ENCODE data around the gene ZNF611. TPM values are rescaled to one million over a fixed set of nuclear protein-coding genes. Genes with fewer than 3 reads are reported as not detected.
"Not testable (repeated sequence)": the region's sequence is repeated elsewhere in the genome, so short reads cannot be mapped to it uniquely, and the experiment has no call there.

ZNF611 gene
- total RNA-seq, 1 experiment from 2014 or later, result 16.6 TPM

GRCh38 chr19:52735734-52736133 is 890 bp upstream of the ZNF611 start:
- BruUV-seq (replicated peaks), result no TSS peak
- H3K4me3 ChIP-seq (ENCODE audit: low read depth in 2 of 2, low read length in 2 of 2), result no peak overlapping the region
- ATAC-seq (peak; percentile 62), DNase-seq (ENCODE audit: low read depth, low spot score) (no peak)
- intact Hi-C loops (cut with micrococcal nuclease; ENCODE audit: unreplicated experiment) (no loop called here), in situ Hi-C loops (cut with HindIII; ENCODE audit: low pct_unique_long_range_greater_than_20kb, low sequenced_read_pairs) (no loop called here)
- TF ChIP-seq POLR2AphosphoS5 (IDR thresholded peaks at IDR 0.05; ENCODE audit: low read depth, low read length) (no peak), SIN3A (IDR thresholded peaks at IDR 0.05; ENCODE audit: borderline replicate concordance, insufficient read depth, low read depth, low read length) (no peak), CTCF (IDR thresholded peaks at IDR 0.05) (no peak), REST (IDR thresholded peaks at IDR 0.05; ENCODE audit: insufficient read depth in 1 of 2, low read depth in 2 of 2, low read length in 1 of 2) (no peak), TCF7L2 (IDR thresholded peaks at IDR 0.05; ENCODE audit: low read depth, low read length) (no peak)
- POLR2A ChIA-PET, result no interaction called here
- H3K36me3 ChIP-seq (ENCODE audit: control insufficient read depth, insufficient read depth, low read length), result no peaks in the 10 kb centered on the region
- peak overlapping the region; percentile 63 for H3K27ac ChIP-seq (ENCODE audit: low read length)
- H3K9me3 ChIP-seq (ENCODE audit: control insufficient read depth, insufficient read depth, low read depth, low read length), result no peaks in the 10 kb centered on the region
- CTCF ChIA-PET, result no interaction called here
- no peaks in the 10 kb centered on the region; the same call in none of the 2 replicates for H3K4me1 ChIP-seq (ENCODE audit: control insufficient read depth, insufficient read depth, low read length)
- H3K27me3 ChIP-seq (ENCODE audit: control insufficient read depth, insufficient read depth, low read length), result no peaks in the 10 kb centered on the region

GRCh38 chr19:52734331-52734892 is 432 bp downstream of the ZNF611 start:
- intact Hi-C loops (cut with micrococcal nuclease; ENCODE audit: unreplicated experiment), result no loop called here
- H3K27ac ChIP-seq (ENCODE audit: low read length), result peak overlapping the region; percentile 85
- H3K4me3 ChIP-seq (ENCODE audit: low read depth in 2 of 2, low read length in 2 of 2), result peak overlapping the region; percentile 87 to 93
- in situ Hi-C loops (cut with HindIII; ENCODE audit: low pct_unique_long_range_greater_than_20kb, low sequenced_read_pairs), result no loop called here
- DNase-seq (ENCODE audit: low read depth, low spot score) (no peak), ATAC-seq (peak; percentile 54)
- ChIA-PET CTCF (interaction anchor here (0.6 kb wide), 1 partner anchor 1077 kb away, joined by 3 read pairs; no protein-coding TSS in a partner anchor), POLR2A (no interaction called here)
- BruUV-seq (replicated peaks), result no TSS peak
- H3K27me3 ChIP-seq (ENCODE audit: control insufficient read depth, insufficient read depth, low read length), result no peaks in the 10 kb centered on the region
- H3K36me3 ChIP-seq (ENCODE audit: control insufficient read depth, insufficient read depth, low read length), result no peaks in the 10 kb centered on the region
- H3K9me3 ChIP-seq (ENCODE audit: control insufficient read depth, insufficient read depth, low read depth, low read length), result no peaks in the 10 kb centered on the region
- no peak for TF ChIP-seq TCF7L2 (IDR thresholded peaks at IDR 0.05; ENCODE audit: low read depth, low read length)
- no peaks in the 10 kb centered on the region; the same call in none of the 2 replicates for H3K4me1 ChIP-seq (ENCODE audit: control insufficient read depth, insufficient read depth, low read length)

- H3K9me3 ChIP-seq (ENCODE audit: control insufficient read depth, insufficient read depth, low read depth, low read length); intact Hi-C loops (cut with micrococcal nuclease; ENCODE audit: unreplicated experiment); ATAC-seq; in situ Hi-C loops (cut with HindIII; ENCODE audit: low pct_unique_long_range_greater_than_20kb, low sequenced_read_pairs); H3K27ac ChIP-seq (ENCODE audit: low read length); H3K27me3 ChIP-seq (ENCODE audit: control insufficient read depth, insufficient read depth, low read length); BruUV-seq (replicated peaks); H3K36me3 ChIP-seq (ENCODE audit: control insufficient read depth, insufficient read depth, low read length); H3K4me3 ChIP-seq (ENCODE audit: low read depth in 2 of 2, low read length in 2 of 2); CTCF ChIA-PET; H3K4me1 ChIP-seq (ENCODE audit: control insufficient read depth, insufficient read depth, low read length); DNase-seq (ENCODE audit: low read depth, low spot score); POLR2A ChIA-PET: not testable (repeated sequence)
Observed at GRCh38 chr19:52726051-52726450, 8.8 kb downstream of the ZNF611 start.
